ENCODE measurements around the gene TXLNB.
"Not testable (repeated sequence)": the region's sequence is repeated elsewhere in the genome, so short reads cannot be mapped to it uniquely, and the experiment has no call there.

The TXLNB gene

DNA sequence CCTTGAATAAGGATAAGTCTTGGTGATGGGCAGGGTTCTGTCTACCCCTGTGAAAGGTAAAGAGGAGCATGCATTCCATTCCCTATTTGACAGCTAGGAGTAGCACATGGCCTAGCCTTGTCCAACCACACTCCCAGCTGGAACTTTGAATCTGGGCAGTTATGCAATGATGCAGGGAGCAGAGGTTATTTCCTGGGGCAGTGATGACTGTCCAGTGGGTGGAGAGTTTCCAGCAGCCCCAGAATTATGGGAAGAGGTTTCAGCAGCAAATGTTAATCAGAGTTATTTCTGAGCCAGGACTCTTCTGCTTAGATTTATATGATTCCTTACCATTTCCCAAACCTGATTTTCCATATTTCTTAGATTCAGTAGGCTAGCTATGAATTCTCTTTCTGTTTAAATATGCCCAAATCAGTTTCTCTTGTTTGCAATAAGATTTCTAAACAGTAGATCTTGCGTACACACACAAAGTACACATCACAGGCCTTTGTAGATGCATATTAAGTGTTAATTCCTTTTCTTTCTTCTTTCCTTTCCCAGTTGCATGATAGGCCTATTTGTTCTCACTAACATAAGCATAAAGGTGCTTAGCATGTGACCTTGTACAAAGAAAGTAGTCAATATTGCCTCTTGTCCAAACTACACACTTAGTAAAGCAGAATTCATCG, 17.3 kb upstream of the TXLNB start:
- no peak for DNase-seq

DNA sequence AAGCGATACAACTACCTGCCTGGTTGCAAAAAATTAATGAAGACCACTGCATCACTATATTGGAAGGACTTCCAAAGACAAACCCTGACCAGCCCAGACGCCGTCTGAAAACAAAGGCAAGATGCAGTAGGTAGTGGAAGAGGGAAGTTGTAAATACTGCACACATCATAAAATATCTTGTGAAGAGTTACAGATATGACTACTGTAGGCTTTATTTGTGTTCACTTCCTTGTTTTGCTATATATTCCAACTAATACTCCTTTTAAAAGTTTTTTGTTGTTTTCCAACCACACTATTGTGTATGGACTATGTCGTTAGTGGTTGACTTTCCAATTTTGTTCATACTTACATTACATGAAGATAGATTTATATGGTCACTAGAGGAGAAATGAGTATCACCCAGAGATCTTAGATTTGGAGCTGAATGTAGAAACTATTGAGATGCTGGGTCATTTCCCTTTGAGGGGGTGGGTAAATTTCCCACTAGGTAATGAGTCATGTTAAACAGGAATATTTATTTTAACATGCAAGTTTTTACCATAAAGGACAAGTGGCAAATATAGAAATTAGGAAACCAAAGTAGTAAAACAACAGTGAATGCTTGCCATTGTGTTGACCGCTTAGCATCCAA, 16.6 kb upstream of the TXLNB start:
- DNase-seq: no peak

DNA sequence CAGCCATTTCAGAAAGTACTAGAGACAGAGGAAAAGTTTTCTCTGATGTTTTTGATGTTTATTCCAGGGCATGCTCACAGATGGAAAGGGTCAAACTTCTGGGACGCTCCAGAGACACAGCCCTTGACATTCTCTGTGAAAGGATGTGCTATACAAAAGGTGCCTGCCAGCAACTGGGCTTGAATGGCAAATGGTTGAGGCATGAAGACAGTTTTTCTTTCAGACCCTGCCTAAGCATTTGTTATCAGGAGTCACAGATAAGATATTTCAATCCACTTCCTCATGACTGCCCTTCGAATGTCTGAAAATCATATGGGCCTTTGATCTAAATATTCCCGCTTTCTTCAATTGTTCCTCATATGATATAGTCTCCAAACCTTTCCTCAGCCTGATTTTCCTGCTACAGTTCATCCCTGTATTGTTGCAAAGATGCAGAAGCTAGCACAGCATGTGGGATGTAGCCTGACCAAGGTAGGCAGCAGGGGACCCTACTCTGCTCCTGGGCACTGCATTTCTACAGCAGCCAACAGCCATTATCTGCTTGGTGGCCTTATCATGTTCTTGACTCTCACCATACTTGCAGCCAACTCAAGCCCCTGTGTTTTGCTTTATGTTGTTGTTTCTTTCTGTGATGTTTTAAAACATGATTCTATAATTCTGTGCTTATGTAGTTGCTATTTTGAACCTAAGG, 14.6 kb upstream of the TXLNB start:
- DNase-seq: no peak

DNA sequence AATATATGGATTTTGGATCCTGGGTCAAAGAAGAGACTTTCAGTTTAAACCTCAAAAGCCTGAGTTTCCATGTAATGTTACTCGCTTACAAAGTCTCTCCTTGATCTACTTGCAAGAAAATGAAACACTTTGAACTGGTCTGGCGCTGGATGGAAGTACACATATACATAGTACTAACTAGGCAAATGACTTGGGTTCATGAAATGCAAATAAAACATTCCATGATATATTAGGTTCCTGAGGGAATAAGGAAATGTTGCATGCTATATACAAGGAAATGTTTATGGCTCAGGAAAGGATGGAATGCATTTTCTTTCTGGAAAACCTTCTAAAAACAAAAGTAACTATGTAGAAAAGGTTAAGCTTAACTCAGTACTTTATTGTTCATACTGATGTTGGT, 11.4 kb upstream of the TXLNB start:
- DNase-seq: no peak

DNA sequence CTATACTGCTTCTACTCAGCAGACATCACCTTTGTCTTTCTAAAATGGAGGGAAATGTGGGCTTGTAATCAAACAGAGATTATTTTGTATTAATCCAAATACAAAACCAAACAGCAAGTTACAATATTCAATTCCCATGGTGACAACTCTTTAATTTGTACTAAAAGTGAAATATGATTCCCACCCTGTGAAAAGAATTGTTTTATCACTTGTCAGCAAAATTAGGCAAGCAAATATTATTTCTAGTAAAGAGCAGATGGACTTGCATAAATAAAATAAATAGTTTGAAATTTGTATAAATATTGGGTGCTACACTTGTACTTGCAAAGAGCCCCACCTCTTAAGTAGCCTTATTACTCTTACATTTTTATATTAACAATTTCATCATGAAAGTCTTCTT, 6.1 kb upstream of the TXLNB start:
- DNase-seq: no peak

DNA sequence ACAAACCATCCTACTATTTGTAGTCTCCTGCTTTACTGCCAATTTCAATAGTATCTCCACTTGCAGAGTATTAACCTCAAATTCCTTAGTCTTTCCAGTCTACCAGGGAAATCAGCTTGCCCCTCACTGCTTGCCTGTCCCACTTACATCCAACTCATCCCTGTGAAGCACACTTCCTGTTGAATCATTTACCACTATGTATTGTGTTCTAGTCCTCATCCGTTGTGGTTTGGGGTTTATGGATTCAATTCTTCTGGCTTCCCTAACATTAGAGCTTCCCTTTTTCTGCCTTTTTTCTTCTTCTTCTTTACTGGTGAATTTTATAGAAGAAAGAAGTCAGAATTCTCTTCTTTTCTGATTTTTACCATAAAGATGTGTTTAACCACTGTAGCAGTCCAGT, 5.1 kb upstream of the TXLNB start:
- DNase-seq: no peak

DNA sequence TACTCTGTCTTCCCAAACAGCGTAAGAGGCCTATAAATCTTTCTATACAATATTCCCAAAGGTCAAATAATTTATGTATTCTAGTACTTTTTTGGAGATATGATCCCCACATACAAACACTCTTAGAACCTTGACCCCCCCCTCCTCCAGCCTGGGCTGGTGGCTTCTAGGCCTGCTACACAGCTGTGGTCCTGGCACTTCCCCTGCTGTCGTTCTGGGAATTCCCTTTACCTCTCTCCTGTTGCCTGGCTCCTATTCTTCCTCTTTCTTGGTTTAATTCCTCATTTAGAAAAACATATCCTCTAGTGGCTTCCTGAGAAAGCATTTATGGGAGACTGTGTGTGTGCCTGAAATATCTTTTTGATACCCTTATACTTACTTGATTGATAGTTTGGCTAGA, 4.1 kb upstream of the TXLNB start:
- no peak for DNase-seq

DNA sequence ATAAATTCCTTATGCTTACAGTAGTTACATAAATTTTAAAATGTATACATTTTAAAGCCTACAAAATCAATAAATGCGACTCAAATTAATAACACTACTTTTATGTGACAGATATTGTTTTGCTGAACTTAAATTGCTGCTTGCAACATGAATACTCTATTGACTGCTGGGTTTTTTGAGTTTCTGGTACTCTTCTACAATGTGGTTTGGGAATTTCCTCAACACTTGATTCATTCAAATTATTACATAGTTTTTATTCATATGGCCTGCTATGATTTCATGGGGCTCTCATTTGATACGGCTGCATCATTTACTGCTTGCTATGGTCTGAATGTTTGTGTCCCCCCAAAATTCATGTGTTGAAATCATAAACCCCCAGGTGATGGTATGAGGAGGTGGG, 2.3 kb upstream of the TXLNB start:
- DNase-seq: no peak

DNA sequence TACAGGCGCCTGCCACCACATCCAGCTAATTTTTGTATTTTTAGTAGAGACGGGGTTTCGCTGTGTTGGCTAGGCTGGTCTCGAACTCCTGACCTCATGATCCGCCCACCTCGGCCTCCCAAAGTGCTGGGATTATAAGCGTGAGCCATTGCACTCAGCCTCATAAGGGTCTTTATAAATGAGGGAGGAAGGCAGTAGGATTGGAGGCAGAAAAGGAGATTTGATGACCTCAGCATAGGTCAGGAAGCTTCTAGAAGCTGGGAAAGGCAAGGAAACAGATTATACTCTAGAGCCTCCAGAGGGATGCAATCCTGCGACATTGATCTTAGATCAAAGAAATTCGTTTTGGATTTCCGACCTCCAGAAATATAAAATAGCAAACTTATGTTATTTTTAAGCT, 1.4 kb upstream of the TXLNB start:
- not testable (repeated sequence) for DNase-seq

DNA sequence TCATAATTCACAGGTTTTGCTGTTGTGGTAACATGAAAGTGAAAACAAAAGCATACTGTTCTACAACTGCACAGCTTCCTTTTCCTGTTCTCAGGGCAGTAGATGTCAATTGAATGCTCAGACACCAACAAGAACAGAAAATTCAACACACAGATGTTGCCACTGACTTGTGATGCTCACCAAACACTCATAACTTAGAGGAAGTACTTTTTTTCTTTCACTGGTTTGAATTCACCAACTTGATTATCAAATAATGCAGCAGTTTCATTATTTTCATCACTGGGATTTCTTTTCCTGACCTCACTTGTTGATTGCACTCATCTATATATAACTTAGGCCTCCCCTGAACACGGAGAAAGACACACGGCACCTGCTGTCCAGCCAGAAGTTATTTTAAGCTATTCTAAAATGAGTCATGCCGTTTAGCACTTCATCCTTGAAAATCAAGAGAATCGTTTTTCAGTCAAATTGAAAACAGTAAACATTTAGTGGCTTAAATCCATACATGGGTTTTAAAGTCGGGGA, 949 bp downstream of the TXLNB start:
- DNase-seq: no peak

DNA sequence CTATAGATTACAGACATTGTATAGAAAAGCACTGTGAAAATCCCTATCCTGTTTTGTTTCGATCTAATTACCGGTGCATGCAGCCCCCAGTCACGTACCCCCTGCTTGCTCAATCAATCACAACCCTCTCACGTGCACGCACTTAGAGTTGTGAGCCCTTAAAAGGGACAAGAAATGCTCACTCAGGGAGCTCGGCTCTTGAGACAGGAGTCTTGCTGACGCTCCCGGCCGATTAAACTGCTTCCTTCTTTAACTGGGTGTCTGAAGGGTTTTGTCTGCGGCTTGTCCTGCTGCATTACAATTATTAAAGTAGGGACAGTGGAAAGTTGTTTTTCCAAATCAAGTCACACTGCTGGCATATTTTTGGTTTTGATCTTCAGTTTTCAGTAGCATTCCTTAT, 2.6 kb downstream of the TXLNB start:
- DNase-seq: no peak

DNA sequence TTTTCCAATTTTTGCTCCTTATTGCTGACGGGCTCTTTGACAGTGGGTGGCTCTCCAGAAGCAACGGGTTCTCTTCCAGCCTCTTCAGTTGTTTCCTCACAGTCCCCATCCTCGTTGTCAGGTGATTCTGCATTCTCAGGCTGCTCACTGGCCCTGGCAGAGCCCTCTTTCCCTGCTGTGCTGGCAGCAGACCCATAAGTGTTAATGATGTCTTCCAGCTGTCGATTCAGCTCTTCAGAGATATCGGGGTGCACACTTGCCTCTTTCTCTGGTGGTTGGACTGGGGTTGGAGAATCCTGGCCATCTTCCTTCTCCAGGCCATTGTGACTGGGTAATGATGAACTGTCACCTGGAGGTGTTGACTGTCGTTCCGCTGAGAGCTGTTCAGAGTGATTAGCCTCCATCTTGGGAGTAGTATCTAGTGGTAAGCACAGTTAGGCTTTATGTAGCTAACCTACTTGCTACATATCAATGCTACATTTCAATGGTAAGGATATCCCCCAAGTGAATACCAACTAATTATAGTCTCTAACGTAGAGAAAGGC, 3.2 kb downstream of the TXLNB start:
- no peak for DNase-seq

DNA sequence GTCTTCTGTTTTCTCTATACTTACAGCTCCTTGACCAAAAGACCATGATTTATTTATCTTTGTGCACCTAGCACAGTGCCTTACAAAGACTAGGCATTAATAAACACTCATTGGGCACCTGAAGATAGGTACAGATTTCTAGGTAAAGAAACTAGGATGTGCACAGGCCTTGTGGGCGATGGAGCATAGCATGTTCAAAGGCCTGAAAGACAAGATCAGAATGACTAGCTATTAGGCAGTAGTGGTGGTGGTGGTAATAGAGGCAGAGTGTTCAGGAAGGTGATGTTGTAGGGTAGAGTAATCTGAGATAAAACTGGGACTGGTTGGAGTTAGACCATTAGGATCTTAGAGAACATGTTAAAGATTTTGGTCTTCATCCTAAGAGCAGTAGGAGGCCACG, 3.9 kb downstream of the TXLNB start:
- DNase-seq: no peak

DNA sequence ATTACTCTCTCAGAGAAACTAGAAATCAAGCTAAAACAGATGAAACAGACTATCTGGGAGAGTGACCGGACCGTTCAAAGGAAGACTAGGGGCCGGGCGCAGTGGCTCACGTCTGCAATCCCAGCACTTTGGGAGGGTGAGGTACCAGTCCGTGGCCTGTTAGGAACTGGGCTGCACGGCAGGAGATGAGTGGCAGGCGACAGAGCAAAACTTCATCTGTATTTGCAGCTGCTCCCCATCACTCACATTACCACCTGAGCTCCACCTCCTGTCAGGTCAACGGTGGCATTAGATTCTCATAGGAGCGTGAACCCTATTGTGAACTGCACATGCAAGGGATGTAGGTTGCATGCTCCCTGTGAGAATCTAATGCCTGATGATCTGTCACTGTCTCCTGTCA, 5.4 kb downstream of the TXLNB start:
- not testable (repeated sequence) for DNase-seq

DNA sequence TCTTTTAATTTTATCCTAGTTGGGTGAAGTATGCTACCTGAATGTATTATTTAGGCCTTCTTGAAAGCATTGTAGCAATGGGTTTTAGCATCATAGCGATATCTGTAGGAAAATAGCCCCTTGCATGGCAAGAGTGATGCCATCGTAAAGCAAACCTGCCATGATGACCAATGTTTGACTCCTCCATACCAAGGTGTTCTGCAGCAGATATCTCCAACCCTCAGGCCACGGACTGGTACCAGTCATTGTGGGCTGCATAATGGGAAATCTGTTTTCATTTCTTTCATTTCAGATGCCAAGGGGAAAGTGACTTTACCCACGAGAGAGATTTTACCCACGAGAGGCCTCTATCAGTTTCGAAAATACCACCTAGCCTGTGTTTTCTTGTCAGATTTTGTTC, 6.2 kb downstream of the TXLNB start:
- DNase-seq: no peak

DNA sequence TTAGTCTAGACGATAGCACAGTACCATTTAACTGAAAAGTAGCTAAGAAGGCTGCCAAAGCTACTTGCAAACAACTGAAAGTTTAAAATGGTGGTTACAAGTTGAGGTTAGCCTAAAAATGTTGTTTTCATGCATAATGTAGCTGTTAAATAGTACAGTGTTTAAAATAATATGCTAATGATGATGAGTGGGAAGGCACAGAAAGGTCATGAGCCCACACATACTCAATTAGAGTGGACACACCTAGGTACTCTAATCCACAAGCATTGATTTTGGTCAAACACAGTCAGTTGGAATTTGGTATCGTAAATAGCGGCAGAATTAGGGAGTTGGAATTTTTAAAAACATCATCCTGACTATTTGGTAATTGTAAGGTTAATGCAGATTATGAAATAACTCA, 7.0 kb downstream of the TXLNB start:
- DNase-seq: no peak

DNA sequence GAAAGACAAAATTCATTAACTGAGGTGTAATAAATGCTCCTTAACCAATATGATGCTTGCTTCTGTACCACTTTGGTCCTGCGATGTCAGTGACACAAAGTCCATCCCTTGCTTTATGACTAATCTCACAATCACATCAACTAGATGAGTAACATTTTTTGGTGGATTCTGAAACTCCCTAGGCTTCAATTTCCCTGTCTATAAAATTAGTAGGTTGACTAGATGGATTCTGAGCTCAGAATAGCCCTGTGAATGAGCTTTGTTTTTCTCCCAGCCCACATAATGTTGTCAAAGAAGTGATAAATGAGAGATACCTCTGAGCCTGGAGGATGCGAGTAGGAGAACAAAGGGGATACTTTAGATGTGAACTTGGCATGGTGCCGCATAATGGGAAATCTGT, 9.1 kb downstream of the TXLNB start:
- no peak for DNase-seq

DNA sequence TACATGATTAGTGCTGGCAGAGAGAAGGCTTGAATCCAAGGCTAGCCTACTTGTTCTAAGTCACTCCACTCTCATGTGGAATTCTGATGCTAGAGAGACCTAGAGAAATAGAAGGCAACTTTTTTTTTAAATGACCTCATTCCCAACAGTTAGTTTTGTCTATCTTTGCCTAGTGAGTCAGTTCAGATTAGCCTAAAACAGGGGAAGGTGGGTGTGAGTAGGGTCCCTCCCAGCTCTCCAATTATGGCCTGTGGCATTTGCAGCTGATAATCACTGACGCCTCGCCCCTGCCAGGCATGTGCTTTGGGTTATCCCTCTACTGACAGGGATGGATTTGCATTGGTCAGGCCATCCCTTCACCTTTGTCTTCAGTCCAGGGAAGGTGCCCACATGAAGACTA, 13.6 kb downstream of the TXLNB start:
- no peak for DNase-seq

DNA sequence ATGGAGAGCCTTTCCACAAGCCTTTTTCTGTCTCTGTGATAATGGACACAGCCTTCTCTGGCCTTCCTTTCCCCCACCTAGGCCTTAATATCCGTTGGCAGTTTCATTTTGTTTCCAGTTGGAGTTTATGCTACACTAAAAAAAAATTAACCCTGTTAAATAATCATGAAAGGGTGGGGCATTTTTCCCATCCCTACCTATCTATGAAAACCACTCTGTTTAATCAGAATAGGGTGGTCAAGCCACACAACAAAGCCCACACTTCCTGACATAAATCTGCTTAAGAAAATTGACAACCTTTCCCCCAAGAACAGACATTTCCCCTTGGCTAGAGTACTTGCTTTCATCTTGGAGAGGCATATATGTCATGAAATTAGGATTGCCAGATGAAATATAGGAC, 14.2 kb downstream of the TXLNB start:
- no peak for DNase-seq

DNA sequence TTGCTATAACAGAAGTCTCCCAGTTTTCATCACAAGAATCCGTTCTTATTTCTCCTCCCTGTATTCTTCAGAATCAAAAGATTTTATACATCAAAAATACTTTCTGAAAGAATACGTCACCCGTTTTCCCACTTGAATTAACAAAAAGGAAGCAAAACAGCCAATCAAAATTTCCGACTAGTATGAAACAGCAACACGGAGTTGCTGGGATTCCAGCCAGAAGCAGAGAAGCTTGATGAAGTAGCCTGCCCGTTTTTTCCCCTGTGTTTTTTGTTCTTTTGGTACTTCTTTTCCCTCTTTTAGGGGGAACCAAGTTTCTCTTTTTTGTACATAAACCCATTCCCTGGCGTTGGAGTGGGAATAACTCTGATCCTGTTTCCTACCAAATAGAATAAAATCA, 14.6 kb downstream of the TXLNB start:
- DNase-seq: no peak

DNA sequence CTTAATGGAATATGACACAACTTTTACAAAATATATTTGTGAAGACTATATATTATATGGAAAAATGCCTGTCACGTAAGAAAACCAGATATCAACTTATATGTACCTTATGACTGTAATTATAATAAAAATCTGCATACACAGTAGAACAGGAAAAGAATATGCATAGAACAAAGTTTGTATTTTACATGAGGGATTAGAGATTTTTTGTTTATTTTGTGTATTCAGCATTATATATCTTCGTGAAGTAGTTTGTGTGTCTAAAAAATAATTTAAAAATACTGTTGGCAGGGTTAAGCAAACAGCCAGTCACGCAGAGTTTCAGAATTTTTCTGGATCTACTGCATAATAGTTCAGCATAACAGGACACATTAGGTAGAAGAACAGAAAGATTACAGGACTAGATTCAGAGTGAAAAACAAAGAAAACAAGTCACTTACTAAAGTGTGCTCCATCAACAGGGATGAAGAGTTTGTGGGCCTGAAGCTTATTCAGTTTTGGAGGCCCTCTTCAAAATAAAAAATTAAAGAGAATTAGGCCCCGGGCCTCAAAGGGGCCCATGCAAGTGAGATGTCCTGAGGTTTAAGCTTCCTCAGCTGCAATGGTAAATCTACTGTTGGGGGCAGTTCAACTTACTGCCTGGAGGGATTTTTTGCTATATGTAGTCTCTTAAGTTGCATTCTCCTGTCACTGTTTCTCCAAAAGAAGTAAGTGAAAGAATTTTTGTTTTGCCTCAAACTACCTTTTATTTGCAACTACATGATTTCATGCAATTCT, 16.3 kb downstream of the TXLNB start:
- DNase-seq: no peak

DNA sequence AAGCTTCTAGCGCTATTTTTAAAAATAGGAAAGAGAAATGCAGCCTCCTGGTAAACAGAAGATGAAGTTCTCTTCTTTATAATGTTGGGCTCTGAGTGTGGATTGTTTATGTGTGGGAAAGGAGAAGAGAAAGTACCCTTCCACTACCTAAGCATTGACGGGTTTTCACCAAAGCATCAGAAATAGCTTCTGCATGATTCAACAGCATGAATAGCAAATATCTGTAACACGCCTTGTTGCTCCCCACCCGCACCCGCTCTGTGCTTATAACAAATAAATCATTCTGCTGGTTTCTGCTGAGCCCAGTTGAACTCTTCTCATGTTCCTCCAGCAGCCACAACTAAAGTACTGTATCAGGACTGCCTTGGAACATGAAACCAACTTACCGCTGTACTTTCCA, 20.7 kb downstream of the TXLNB start:
- DNase-seq: no peak

DNA sequence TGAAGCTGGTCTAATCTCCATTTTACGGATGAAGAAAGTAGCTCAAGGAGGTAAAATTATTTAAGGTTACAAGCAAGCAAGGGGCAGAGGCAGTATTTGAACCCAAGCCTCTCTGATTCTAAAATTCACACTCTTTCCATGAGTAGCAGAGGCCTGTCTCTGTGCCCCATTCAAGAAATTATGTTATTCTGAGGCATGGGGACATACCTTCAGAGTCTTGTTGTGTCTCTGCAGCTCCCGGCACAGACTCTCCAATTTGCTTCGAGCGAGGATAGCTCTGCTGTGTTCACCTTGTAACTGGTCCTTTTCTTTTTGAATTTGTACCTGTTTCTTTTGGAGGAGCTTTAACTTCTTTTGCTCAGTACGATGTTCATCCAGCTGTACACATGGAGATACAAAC, 21.5 kb downstream of the TXLNB start:
- no peak for DNase-seq
